IMR-90 (cell line): Measurements from ENCODE around the gene GPR152. TPM values are rescaled to one million over a fixed set of nuclear protein-coding genes. Genes with fewer than 3 reads are reported as not detected.
A peak's percentile ranks its signal among the peaks of the same experiment; 100 is the strongest.

ENCODE experiments used
- ATAC-seq: fragments of 200-7000 bp; cut with Tn5 transposase; 2 replicates; pipeline ENCODE4 v1.9.1; 2020; ENCODE audit warnings: low read depth, mild to moderate bottlenecking, moderate library complexity
- BruUV-seq: library from RNA; stranded (reverse); fragments of 400-500 nt; replicated peaks from 2 replicates; lab custom pipeline; 2021; lab: Mats Ljungman, UMichigan
- CTCF ChIA-PET: fragments of 300-600 bp; formaldehyde crosslinking; extraction: SDS; loops from one replicate; lab custom pipeline; 2021; ENCODE audit warnings: antibody characterized with exemption; lab: Yijun Ruan, JAX
- POLR2A ChIA-PET: fragments of 300-600 bp; sonication (Branson Sonifier 250); formaldehyde crosslinking; loops from one replicate; lab custom pipeline; 2022; ENCODE audit warnings: antibody characterized with exemption; ENCODE audit not compliant: unreplicated experiment; lab: Charles Lee
- DNase-seq: peaks from one replicate; pipeline ENCODE4 v3.0.0; 2013
- H2AFZ ChIP-seq: replicated peaks from 2 replicates; pipeline ENCODE3; 2013; ENCODE audit warnings: low read length, mild to moderate bottlenecking; ENCODE audit not compliant: poor library complexity
- H2AK5ac ChIP-seq: 2 replicates; pipeline ENCODE4 v1.6.1; 2013; ENCODE audit warnings: low read depth, low read length, inconsistent platforms
- H2AK9ac ChIP-seq: replicated peaks from 2 replicates; pipeline ENCODE3; 2013; ENCODE audit warnings: mild to moderate bottlenecking, low read depth, low read length, moderate library complexity; ENCODE audit not compliant: poor library complexity
- H2BK120ac ChIP-seq: 2 replicates; pipeline ENCODE4 v1.6.1; 2013; ENCODE audit warnings: low read depth, low read length, inconsistent platforms
- H2BK15ac ChIP-seq: 3 replicates; pipeline ENCODE4 v1.6.1; 2013; ENCODE audit warnings: low read depth, low read length, inconsistent platforms
- H2BK20ac ChIP-seq: 2 replicates; pipeline ENCODE4 v1.6.1; 2013; ENCODE audit warnings: low read depth, mild to moderate bottlenecking, inconsistent platforms, low read length, moderate library complexity
- H2BK5ac ChIP-seq: 2 replicates; pipeline ENCODE4 v1.6.1; 2013; ENCODE audit warnings: mild to moderate bottlenecking, low read depth, low read length, inconsistent platforms; ENCODE audit not compliant: poor library complexity, severe bottlenecking
- H3K14ac ChIP-seq: replicated peaks from 2 replicates; pipeline ENCODE4 v1.6.1; 2013; ENCODE audit warnings: low read depth, low read length, inconsistent platforms
- H3K18ac ChIP-seq: 2 replicates; pipeline ENCODE4 v1.6.1; 2013; ENCODE audit warnings: low read depth, low read length, control low read depth
- H3K23ac ChIP-seq: 2 replicates; pipeline ENCODE4 v1.6.1; 2013; ENCODE audit warnings: low read depth, low read length, inconsistent platforms
- H3K27ac ChIP-seq: 2 replicates; pipeline ENCODE4 v1.5.1; 2013; ENCODE audit warnings: mild to moderate bottlenecking, control low read depth, low read length; ENCODE audit not compliant: insufficient read depth
- H3K27me3 ChIP-seq: 2 replicates; pipeline ENCODE4 v1.6.1; 2013; ENCODE audit warnings: low read length; ENCODE audit not compliant: control insufficient read depth, insufficient read depth
- H3K36me3 ChIP-seq: 2 replicates; pipeline ENCODE4 v1.6.1; 2013; ENCODE audit warnings: low read length, mixed read lengths; ENCODE audit not compliant: control insufficient read depth, insufficient read depth
- H3K4ac ChIP-seq: 2 replicates; pipeline ENCODE4 v1.6.1; 2013; ENCODE audit warnings: low read depth, low read length, inconsistent platforms
- H3K4me1 ChIP-seq: 2 replicates; pipeline ENCODE4 v1.6.1; 2013; ENCODE audit warnings: low read length, mixed read lengths; ENCODE audit not compliant: control insufficient read depth, insufficient read depth
- H3K4me2 ChIP-seq: 2 replicates; pipeline ENCODE4 v1.6.1; 2013; ENCODE audit warnings: low read depth, mild to moderate bottlenecking, control low read depth, low read length, moderate library complexity
- H3K4me3 ChIP-seq: 2 replicates; pipeline ENCODE4 v1.5.1; 2013; ENCODE audit warnings: low read depth, mild to moderate bottlenecking, control low read depth, low read length, moderate library complexity; ENCODE audit not compliant: insufficient read depth
- H3K56ac ChIP-seq: 2 replicates; pipeline ENCODE4 v1.6.1; 2013; ENCODE audit warnings: low read length, inconsistent platforms; ENCODE audit not compliant: insufficient read depth; ENCODE audit errors: extremely low read depth
- H3K79me1 ChIP-seq, 2 experiments: 2 replicates each; pipeline ENCODE4 v1.6.1; 2013; ENCODE audit warnings: low read length in 2 of 2, inconsistent platforms in 1 of 2, low read depth in 1 of 2
- H3K9ac ChIP-seq: 2 replicates; pipeline ENCODE4 v1.6.1; 2013; ENCODE audit warnings: low read depth, low read length, control low read depth
- H3K9me1 ChIP-seq: 2 replicates; pipeline ENCODE4 v1.6.1; 2013; ENCODE audit warnings: low read length, inconsistent platforms; ENCODE audit not compliant: insufficient read depth
- H3K9me3 ChIP-seq: 2 replicates; pipeline ENCODE4 v1.6.1; 2013; ENCODE audit warnings: low read length; ENCODE audit not compliant: control insufficient read depth, insufficient read depth
- H4K20me1 ChIP-seq: 2 replicates; pipeline ENCODE4 v1.6.1; 2013; ENCODE audit warnings: low read length, inconsistent platforms; ENCODE audit not compliant: insufficient read depth
- H4K5ac ChIP-seq: 2 replicates; pipeline ENCODE4 v1.6.1; 2013; ENCODE audit warnings: mild to moderate bottlenecking, low read depth, low read length, control low read depth
- H4K8ac ChIP-seq, 2 experiments: 2 replicates each; pipeline ENCODE4 v1.6.1; 2013; ENCODE audit warnings: low read depth in 2 of 2, low read length in 2 of 2, control low read depth in 1 of 2, inconsistent platforms in 1 of 2
- H4K91ac ChIP-seq: 2 replicates; pipeline ENCODE4 v1.6.1; 2013; ENCODE audit warnings: low read depth, low read length, inconsistent platforms; ENCODE audit not compliant: insufficient read depth
- BHLHE40 ChIP-seq: fragments of 150-350 bp; IDR thresholded peaks from 2 replicates; pipeline ENCODE4 v1.6.1; 2016; ENCODE audit warnings: mild to moderate bottlenecking, low read depth, low read length
- CEBPB ChIP-seq: IDR thresholded peaks from 2 replicates; pipeline ENCODE4 v1.6.1; 2012; ENCODE audit warnings: low read depth, low read length, improper control_type of control experiment
- FOS ChIP-seq: fragments of 150-350 bp; IDR thresholded peaks from 2 replicates; pipeline ENCODE4 v1.6.1; 2016; ENCODE audit warnings: low read depth, low read length
- MAZ ChIP-seq: IDR thresholded peaks from 2 replicates; pipeline ENCODE4 v1.6.1; 2012; ENCODE audit warnings: low read depth, mild to moderate bottlenecking, low read length, improper control_type of control experiment, moderate library complexity, borderline replicate concordance
- MXI1 ChIP-seq: IDR thresholded peaks from 2 replicates; pipeline ENCODE4 v1.6.1; 2012; ENCODE audit warnings: low read depth, mild to moderate bottlenecking, low read length, moderate library complexity, borderline replicate concordance
- NFE2L2 ChIP-seq: fragments of 150-350 bp; IDR thresholded peaks from 2 replicates; pipeline ENCODE4 v1.6.1; 2016; ENCODE audit warnings: low read depth, mild to moderate bottlenecking, low read length
- POLR2A ChIP-seq: IDR thresholded peaks from 2 replicates; pipeline ENCODE4 v1.6.1; 2012; ENCODE audit warnings: mild to moderate bottlenecking, low read depth, low read length
- RCOR1 ChIP-seq: IDR thresholded peaks from 2 replicates; pipeline ENCODE4 v1.6.1; 2012; ENCODE audit warnings: mild to moderate bottlenecking, low read length, improper control_type of control experiment; ENCODE audit not compliant: insufficient replicate concordance
- RFX5 ChIP-seq: IDR thresholded peaks from 2 replicates; pipeline ENCODE4 v1.8.0; 2012; ENCODE audit warnings: low read depth, mild to moderate bottlenecking, low read length, moderate library complexity
- WGBS, 2 experiments: methylation state at CpG; one replicate each; pipeline versions ENCODE4 v1.1.5 to v1.1.7; 2013; ENCODE audit warnings: missing lambda C conversion rate in 2 of 2; ENCODE audit not compliant: insufficient read length in 1 of 2; ENCODE audit errors: extremely low coverage in 2 of 2; 5-methylcytosine and 5-hydroxymethylcytosine counted together
- dilution Hi-C: fragments of 300-500 bp; cut with HindIII; formaldehyde crosslinking; loops from one replicate; pipeline ENCODE4 v1.14.3; 2018; ENCODE audit warnings: low sequenced_read_pairs; ENCODE audit not compliant: unreplicated experiment
- in situ Hi-C: fragments of 300-500 bp; cut with MboI; formaldehyde crosslinking; loops from 3 replicates; pipeline ENCODE4 v1.14.3; 2019; ENCODE audit warnings: low sequenced_read_pairs, inconsistent platforms, mixed read lengths
- intact Hi-C: fragments of 100-400 bp; cut with micrococcal nuclease; formaldehyde crosslinking; loops from 2 replicates; pipeline ENCODE4 v1.10.0; 2022
- polyA plus RNA-seq, 3 experiments: library from polyadenylated mRNA; depleted of rRNA; stranded (reverse); fragments of >200 nt; gene quantifications; 2 replicates each; pipeline ENCODE4 v1.2.3, GENCODE V29; 2012; ENCODE audit warnings: low replicate concordance in 1 of 3
- total RNA-seq: library from RNA; depleted of rRNA; stranded (reverse); fragments of >200 nt; gene quantifications from 2 replicates; pipeline ENCODE4 v1.2.3, GENCODE V29; 2012
- TF ChIP-seq, protein P1 (sequence below): conservative IDR thresholded peaks from 2 replicates; pipeline ENCODE4 v1.5.1; 2012; ENCODE audit warnings: mild to moderate bottlenecking, low read depth, low read length, improper control_type of control experiment
- TF ChIP-seq, protein P2 (sequence below): fragments of 150-350 bp; IDR thresholded peaks from 2 replicates; pipeline ENCODE4 v1.6.1; 2016; ENCODE audit warnings: low read depth, mild to moderate bottlenecking, low read length, moderate library complexity, borderline replicate concordance

GPR152 gene
- total and polyA plus RNA-seq, 2 of the 4 experiments (the other 2 are of a cell fraction): not detected

DNA sequence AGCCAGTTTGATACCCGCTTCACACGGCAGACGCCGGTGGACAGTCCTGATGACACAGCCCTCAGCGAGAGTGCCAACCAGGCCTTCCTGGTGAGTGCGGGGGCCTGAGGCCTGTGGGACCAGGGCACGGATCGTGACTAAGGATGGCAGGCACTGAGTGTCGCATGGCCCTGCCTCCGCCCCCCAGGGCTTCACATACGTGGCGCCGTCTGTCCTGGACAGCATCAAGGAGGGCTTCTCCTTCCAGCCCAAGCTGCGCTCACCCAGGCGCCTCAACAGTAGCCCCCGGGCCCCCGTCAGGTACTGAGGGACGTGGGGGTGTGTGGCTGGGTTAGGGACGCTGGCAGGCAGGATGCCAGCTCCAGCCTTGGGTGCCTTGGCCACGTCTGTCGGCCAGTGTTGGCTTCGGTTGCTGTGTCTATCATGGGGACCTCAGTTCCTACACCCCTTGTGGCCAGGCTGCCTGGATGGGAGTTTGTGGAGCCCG, 18.1 kb downstream of the GPR152 start:
- ATAC-seq (no peak), DNase-seq (no peak)
- Histone ChIP-seq H3K9ac (no peak overlapping the region), H3K79me1 (peaks cover 2 to 12% of the 10 kb centered on the region in 2 experiments), H2AK5ac (no peak overlapping the region), H3K4me1 (no peaks in the 10 kb centered on the region), H2BK5ac (no peak overlapping the region), H2AK9ac (peak overlapping the region; percentile 61), H4K20me1 (no peaks in the 10 kb centered on the region; the same call in none of the 2 replicates), H2AFZ (no peak overlapping the region), H4K5ac (no peak overlapping the region), H3K23ac (no peak overlapping the region), H4K91ac (no peak overlapping the region), H3K14ac (no peak overlapping the region), H3K18ac (no peak overlapping the region), H3K4ac (no peak overlapping the region), H3K27ac (no peak overlapping the region), H3K9me1 (peaks cover 1% of the 10 kb centered on the region; the same call in 1 of the 2 replicates), H3K36me3 (peaks cover 47% of the 10 kb centered on the region), H2BK120ac (no peak overlapping the region), H3K4me2 (no peak overlapping the region), H3K56ac (no peak overlapping the region), H3K27me3 (no peaks in the 10 kb centered on the region), H3K9me3 (no peaks in the 10 kb centered on the region), H2BK15ac (no peak overlapping the region), H2BK20ac (no peak overlapping the region), H4K8ac (no peak overlapping the region), H3K4me3 (no peak overlapping the region)
- CTCF ChIA-PET: no interaction called here
- 91% methylated on average over 7 of the region's 23 CpGs; no CpG with 5 or more reads in 1 of the 2 experiments for WGBS, 2 experiments
- BruUV-seq: no TSS peak
- POLR2A ChIA-PET: no interaction called here
- TF ChIP-seq NFE2L2: no peak
- no peak for TF ChIP-seq BHLHE40
- TF ChIP-seq RCOR1: no peak
- TF ChIP-seq MXI1: no peak
- TF ChIP-seq CEBPB: no peak
- no peak for TF ChIP-seq RFX5
- TF ChIP-seq FOS: no peak
- TF ChIP-seq, protein P1, sequence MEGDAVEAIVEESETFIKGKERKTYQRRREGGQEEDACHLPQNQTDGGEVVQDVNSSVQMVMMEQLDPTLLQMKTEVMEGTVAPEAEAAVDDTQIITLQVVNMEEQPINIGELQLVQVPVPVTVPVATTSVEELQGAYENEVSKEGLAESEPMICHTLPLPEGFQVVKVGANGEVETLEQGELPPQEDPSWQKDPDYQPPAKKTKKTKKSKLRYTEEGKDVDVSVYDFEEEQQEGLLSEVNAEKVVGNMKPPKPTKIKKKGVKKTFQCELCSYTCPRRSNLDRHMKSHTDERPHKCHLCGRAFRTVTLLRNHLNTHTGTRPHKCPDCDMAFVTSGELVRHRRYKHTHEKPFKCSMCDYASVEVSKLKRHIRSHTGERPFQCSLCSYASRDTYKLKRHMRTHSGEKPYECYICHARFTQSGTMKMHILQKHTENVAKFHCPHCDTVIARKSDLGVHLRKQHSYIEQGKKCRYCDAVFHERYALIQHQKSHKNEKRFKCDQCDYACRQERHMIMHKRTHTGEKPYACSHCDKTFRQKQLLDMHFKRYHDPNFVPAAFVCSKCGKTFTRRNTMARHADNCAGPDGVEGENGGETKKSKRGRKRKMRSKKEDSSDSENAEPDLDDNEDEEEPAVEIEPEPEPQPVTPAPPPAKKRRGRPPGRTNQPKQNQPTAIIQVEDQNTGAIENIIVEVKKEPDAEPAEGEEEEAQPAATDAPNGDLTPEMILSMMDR: no peak
- TF ChIP-seq, protein P2, sequence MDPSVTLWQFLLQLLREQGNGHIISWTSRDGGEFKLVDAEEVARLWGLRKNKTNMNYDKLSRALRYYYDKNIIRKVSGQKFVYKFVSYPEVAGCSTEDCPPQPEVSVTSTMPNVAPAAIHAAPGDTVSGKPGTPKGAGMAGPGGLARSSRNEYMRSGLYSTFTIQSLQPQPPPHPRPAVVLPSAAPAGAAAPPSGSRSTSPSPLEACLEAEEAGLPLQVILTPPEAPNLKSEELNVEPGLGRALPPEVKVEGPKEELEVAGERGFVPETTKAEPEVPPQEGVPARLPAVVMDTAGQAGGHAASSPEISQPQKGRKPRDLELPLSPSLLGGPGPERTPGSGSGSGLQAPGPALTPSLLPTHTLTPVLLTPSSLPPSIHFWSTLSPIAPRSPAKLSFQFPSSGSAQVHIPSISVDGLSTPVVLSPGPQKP: no peak
- no peak for TF ChIP-seq POLR2A
- TF ChIP-seq MAZ: no peak
- in situ Hi-C loops (no loop called here), intact Hi-C loops (no loop called here), dilution Hi-C loops (no loop called here)
